ENCODE data around the gene PAX3.

The PAX3 gene

GRCh38 chr2:222313816-222314215 is 15.0 kb upstream of the PAX3 start:
- Histone ChIP-seq H3K4me3 (replicated peaks; ENCODE audit: insufficient read depth, low read length) (no peak overlapping the region), H3K27ac (replicated peaks) (no peak overlapping the region), H3K27me3 (ENCODE audit: insufficient read depth, poor library complexity, severe bottlenecking) (peaks cover 62% of the 10 kb centered on the region)
- TF ChIP-seq SPI1 (IDR thresholded peaks at IDR 0.05; ENCODE audit: borderline replicate concordance, low read depth) (no peak), GABPA (IDR thresholded peaks at IDR 0.05; ENCODE audit: low read depth) (no peak), REST (IDR thresholded peaks at IDR 0.05; ENCODE audit: insufficient replicate concordance, low read depth) (no peak), POLR2AphosphoS5 (IDR thresholded peaks at IDR 0.05; ENCODE audit: low read depth) (no peak), CTCF (IDR thresholded peaks at IDR 0.05; ENCODE audit: insufficient read depth, low read length) (no peak)
- no peak for DNase-seq (ENCODE audit: low read depth in 1 of 2, low spot score in 1 of 2)

GRCh38 chr2:222311978-222312738 is 13.4 kb upstream of the PAX3 start:
- Histone ChIP-seq H3K27me3 (ENCODE audit: insufficient read depth, poor library complexity, severe bottlenecking) (peaks cover 78% of the 10 kb centered on the region), H3K27ac (replicated peaks) (no peak overlapping the region), H3K4me3 (replicated peaks; ENCODE audit: insufficient read depth, low read length) (no peak overlapping the region)
- DNase-seq (ENCODE audit: low read depth in 1 of 2, low spot score in 1 of 2): no peak
- TF ChIP-seq SPI1 (IDR thresholded peaks at IDR 0.05; ENCODE audit: borderline replicate concordance, low read depth): no peak
- TF ChIP-seq REST (IDR thresholded peaks at IDR 0.05; ENCODE audit: insufficient replicate concordance, low read depth): no peak
- TF ChIP-seq CTCF (IDR thresholded peaks at IDR 0.05; ENCODE audit: insufficient read depth, low read length): no peak
- TF ChIP-seq GABPA (IDR thresholded peaks at IDR 0.05; ENCODE audit: low read depth): no peak
- no peak for TF ChIP-seq POLR2AphosphoS5 (IDR thresholded peaks at IDR 0.05; ENCODE audit: low read depth)

- no peak overlapping the region for H3K27ac ChIP-seq (replicated peaks)
- H3K27me3 ChIP-seq (ENCODE audit: insufficient read depth, poor library complexity, severe bottlenecking): peaks cover 85% of the 10 kb centered on the region
- TF ChIP-seq POLR2AphosphoS5 (IDR thresholded peaks at IDR 0.05; ENCODE audit: low read depth) (no peak), REST (IDR thresholded peaks at IDR 0.05; ENCODE audit: insufficient replicate concordance, low read depth) (no peak)
- H3K4me3 ChIP-seq (replicated peaks; ENCODE audit: insufficient read depth, low read length): no peak overlapping the region
- DNase-seq (ENCODE audit: low read depth in 1 of 2, low spot score in 1 of 2): no peak
These were observed 12.7 kb upstream of the PAX3 start for GRCh38 chr2:222311319-222311977.
